Activated CD4-positive, alpha-beta T cell treated with anti-CD3 and anti-CD28 coated beads, Interleukin-10, Interleukin-2, amounts not matched to agents 100 ng/mL and 50 ng/mL, durations not matched to agents 16 hours and 8 hours (primary cell): ENCODE measurements around the gene CYP46A1.

Experiments
- DNase-seq: peaks from one replicate; pipeline ENCODE4 v3.0.0-alpha.2; 2020

CYP46A1 gene

DNA sequence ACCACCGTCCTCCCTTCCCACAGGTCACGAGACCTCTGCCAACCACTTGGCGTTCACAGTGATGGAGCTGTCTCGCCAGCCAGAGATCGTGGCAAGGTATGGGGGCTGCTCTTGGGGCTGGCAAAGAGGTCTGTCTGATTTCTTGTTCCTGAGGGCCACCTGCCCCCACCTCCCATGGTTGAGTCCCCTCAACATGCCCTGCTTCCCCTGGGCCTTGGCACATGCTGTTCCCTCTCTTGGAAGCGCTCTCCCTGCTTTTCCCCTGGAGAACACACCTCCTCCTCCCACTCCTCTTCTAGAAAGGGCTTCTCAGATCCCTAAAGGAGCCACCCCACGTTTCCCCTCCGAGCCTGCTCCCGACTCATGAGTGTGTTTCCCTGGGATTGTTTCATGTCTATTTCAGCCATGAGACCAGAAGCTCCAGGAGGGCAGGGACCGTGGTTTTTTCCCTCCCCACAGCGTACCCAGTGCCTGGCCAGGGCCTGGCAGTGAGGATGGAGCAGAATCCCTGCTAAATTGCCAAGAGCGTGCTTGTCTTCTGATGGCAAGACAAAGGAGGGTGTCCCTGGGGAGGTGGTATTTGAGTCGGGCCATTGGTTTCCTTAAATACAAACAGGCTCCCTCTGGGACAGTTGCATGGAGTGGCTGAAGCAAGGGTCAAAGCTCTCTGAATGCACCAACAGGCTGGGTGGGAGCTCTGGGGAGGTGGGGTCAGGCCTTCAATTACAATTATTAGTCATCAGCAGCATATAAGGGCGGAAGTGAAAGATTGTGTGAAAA is 34.1 kb downstream of the CYP46A1 start:
- no peak for DNase-seq

DNA sequence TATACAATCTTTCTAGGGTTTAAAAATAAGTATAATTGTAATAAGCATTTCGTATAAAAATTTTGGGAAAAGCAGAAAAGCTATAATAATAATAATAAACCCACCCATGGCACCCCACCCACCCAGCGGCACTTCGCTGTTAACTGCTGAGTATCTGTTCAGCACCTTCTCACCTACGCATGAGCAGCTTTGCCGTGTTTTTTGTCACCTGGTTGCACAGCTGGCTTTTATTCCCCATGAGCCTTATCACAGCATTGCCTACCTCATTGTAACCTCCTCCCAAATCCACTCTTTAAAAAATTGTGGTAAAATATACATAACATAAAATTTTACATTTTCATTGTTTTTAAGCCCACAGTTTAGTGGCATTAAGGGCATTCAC is 34.7 kb downstream of the CYP46A1 start:
- no peak for DNase-seq

DNA sequence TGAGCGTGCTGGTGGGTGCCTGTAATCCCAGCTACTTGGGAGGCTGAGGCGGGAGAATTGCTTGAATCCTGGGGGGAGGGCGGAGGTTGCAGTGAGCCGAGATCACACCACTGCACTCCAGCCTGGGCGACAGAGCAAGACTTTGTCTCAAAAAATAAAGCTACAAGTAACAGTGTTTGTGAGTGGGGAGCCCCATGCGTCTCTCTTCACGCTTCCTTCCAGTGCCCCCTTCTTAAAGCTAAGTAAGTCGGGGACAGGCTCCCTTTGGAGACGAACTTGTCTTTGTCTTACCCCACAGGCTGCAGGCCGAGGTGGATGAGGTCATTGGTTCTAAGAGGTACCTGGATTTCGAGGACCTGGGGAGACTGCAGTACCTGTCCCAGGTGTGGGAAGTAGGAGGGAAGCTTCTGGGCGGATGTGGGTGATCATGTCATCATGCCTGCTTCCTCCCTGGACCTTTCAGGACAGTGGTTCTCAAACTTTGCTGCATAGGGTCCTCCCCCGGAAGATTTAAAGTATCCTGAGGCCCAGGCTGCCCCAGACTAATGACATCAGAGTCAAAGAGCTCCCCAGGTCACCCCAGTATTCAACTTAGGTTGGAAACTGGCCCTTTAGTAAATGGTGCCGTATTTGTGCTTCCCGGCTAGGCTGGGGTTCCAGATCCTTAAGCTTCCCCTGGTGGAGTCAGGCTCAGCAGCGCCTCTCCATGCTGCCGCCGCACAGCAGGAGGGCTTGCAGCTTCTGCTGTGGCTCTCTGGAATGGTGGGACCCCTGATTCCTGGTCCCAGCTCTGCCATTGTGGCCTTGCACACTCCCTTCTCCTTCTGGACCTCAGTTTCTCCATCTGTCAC is 37.1 kb downstream of the CYP46A1 start:
- no peak for DNase-seq

DNA sequence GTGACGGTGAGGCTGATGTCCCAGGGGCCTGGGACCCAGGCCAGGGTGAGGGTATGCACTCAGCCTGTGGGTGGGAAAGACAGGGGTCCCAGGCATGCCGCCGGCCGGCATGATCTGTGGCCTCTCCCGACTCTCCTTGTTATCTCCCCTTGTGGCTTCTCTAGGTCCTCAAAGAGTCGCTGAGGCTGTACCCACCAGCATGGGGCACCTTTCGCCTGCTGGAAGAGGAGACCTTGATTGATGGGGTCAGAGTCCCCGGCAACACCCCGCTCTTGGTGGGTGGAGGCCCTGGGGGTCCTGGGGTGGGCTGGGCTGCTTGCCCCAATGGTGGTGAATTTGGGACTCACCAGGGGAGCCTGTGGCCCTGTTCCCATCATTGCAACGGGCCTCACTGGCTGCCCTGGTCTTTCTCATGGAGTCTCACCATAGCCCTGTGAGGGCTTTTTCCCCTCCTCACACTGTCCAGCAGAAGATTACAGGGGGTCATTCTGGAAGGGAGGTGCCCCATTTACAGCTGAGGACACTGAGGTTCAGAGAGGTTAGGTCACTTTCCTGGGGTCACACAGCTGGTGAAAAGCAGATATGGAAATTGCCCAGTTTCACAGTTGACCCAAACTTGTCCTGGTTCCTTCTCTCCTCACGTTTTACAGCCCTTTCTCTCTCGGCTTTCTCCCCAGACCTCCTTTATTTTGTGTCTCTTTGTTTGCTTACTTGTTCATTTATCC is 37.9 kb downstream of the CYP46A1 start:
- no peak for DNase-seq

DNA sequence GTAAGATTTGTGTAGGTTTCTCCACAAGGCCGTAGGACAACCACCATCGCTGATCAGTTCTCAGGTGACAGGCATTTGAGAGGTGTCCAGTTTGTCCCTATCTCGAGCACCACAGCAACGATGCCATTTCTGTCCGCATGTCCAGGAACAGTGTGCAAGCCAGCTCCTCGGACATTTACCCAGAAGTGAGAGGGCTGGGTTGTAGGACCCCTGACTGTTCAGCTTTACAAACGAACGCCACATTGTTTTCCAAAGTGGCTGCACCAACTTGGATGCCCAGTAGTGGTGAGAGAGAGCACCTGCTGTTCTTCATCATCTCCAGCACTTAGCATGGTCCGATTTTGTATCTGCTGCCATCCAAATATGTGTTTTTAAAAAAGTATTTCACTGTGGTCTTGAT is 38.6 kb downstream of the CYP46A1 start:
- no peak for DNase-seq

DNA sequence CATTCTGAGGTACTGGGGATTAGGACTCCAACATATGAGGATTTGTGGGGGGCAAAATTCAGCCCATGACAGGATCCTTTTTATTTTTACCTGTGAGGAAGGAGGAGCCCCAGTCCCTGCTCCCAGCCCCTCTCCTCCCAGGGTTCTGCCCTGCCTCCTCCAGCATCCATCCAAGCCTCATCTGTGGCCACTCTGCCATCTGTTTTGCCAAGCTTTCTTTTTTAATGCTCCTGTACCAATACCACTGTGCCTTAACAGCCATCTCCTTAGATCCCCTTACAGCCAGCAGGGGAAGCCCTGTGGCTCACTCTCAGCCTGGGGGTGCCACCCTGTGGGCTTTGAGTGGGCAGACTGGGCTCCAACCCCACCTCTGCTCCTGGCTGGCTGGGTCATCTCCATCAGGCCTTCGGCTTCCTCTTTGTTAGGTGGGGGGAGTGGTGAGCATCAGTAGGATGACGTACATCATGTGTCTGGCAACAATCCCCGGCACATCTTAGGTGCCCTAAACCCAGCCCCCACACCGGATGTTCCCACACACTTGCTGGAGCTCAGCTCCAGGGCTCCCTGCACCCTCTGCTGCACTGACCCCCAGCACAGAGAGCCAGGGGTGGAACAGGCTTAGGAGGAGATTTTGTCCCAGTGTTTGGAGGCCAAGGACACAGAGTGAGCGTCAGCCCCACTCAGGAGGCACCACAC is 40.2 kb downstream of the CYP46A1 start:
- DNase-seq, result no peak

DNA sequence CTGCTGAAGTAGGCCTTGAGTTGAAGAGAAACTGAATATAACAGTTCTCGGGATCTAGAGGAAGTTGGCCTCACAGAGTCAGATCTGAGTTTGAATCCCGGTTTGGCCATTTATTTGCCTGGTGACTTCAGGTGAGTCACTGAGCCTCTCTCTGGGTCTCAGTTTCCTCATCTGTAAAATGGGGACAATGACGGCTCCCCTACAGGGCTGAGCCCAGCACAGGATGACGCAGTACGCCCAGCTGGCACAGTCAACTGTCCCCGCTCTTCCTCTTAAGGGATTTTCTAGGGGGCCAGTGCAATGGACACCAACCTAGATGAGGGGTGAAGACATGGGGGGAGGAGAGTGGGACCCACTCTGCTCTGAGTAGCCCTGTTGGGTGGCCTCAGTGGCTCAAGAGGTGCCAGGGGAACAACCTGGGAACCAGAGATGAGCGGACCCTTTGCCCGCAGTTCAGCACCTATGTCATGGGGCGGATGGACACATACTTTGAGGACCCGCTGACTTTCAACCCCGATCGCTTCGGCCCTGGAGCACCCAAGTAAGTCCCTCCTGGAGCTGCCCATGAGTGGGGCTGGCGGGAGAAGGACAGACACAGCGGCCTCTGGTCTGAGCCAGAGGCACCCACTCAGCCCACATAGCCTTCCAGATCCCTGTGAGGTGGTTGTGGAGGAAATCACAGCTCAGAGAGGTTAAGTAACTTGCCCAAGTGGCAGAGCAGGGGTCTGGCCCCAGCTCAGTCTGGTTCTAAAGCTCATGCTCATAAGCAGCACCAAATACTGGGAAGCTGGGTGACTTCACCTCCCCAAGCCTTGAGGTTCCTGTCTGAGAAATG is 41.1 kb downstream of the CYP46A1 start:
- no peak for DNase-seq

DNA sequence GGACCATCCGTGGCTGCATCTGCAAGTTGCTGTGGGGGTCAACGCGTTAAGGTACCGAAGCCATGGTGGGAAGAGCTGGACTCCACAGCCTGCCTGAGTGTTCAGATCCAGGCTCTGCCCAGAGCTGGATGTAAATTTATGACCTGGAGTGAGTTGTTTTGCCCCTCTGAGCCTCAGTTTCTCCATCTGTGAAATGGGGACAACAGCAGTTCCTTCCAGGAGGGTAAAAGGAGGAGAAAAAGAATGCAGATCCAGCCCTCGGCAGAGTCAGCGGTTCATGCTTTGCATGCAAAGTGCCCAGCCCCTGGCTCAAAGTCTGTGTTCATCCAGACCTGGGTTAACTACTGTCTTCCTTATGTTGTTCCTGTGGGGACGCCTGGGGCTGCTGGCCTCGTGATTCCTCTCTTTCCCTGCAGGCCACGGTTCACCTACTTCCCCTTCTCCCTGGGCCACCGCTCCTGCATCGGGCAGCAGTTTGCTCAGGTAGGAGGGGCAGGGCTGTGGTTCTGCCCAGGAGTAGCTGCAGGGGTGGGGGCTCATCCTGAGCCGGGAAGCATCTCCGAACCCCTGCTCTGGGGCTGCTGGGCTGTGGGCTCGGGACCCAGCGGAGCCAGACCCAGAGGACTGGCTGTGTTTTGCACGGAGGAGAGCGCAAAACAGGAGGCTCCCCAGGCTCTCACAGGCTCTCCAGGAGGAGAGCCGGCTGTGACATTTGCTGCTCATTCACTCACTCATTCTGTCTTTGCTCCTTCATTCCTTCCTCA is 41.9 kb downstream of the CYP46A1 start:
- no peak for DNase-seq

DNA sequence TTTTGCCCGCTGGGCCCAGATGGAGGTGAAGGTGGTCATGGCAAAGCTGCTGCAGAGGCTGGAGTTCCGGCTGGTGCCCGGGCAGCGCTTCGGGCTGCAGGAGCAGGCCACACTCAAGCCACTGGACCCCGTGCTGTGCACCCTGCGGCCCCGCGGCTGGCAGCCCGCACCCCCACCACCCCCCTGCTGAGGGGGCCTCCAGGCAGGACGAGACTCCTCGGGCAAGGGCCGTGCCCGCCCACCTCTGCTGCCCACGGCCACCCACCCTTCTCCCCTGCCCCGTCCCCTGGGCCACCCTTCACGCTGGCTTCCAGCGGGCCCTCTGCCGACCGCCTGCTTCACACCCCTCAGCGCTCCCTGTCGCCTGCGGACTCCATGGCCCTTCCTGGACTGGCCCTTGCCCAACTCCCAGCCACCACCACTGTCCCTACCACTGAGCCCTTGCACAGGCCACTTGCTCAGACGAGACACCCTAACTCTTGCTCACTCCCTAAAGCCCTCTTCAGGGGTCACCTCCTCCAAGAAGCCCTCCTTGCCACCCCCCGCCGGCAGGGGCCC is 42.5 kb downstream of the CYP46A1 start:
- DNase-seq, result no peak

DNA sequence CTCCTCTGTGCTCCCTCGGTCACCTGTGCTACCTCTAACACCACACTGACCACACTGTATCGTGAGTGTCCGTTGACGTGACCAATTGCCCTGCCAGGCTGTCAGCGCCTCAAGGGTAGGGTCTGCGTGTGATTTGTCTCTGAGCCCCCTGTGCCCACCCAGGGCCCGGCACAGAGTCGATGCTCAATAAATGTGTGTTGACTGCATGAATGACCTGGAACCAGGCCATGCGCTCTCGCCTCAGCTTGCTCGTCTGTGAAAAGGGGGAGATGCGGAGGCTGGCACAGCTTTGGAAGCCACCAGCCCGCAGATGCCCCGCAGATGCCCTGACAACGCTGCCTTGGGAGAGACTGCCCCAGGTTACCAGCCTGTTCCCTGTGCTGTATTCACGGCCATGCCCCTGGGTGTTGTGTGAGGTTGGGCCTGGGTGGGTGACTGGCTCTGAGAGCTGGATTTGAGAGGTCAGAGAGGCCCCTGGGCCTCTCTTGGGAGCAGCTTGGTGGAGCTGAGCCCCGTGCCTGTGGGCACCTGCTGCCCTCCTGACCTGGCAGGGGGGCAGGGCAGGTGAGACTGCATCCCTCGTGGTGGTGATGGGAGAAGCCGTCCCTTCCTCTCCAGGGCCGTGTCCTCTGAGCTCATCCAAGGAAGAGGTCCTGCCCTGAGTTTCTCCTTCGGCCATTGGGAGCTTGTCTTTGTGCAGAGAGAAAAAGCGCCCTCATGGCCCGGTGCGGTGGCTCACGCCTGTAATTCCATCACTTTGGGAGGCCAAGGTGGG is 43.2 kb downstream of the CYP46A1 start:
- DNase-seq, result no peak

DNA sequence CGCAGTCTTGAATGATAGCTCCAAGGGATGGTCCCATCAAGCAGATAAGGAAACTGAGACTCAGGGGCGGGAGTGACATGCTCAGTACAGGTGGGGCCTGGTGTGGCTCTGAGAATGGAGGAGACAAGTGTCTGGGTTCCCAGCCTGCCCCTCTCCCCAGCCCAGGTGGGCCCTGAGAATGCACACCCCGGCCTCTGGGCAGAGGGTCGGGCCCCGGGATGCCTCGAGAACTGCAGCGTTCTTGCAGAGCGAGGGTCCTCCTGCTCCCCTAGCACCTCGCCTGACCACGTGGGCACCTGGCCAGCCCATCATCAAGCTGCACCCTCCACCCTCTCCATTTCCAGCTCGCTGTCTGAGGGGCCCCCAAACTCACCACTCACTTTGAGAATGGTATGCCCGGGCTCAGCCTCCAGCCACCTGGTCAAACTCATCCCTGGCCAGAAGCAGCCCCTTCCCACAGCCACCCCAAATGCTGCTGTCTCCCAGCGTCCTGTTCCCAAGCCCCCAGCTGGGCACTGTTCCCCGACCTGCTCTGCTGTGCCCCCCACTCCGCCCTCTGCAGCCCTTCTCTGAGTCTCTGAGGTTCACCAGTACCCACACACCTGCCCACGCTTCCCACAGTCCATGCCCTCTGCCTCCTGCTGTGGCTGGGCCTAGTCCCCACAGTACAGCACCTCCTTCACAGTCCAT is 44.3 kb downstream of the CYP46A1 start:
- DNase-seq, result no peak

DNA sequence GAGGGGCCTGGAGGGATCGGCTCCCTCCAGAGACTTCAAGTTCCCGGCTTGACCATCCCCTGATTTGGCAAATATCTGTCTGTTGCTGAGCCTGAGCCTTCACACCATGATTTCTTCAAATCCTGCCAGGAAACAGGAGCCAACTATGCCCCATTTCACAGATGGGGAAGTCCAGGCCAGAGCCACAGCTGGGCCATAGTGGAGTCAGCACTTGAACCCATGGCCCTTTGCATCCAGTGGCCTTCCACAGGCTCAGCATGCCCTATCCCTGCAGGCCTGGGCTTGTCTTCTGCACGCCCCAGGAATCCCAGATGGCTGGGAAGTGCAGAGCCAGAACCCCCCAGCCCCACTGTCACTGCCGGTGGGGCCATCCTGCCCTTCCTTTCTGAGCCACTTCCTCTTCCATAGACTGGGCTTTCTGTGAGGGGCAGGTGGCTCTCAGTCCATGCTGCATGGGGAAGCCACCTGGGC is 44.9 kb downstream of the CYP46A1 start:
- DNase-seq, result no peak

DNA sequence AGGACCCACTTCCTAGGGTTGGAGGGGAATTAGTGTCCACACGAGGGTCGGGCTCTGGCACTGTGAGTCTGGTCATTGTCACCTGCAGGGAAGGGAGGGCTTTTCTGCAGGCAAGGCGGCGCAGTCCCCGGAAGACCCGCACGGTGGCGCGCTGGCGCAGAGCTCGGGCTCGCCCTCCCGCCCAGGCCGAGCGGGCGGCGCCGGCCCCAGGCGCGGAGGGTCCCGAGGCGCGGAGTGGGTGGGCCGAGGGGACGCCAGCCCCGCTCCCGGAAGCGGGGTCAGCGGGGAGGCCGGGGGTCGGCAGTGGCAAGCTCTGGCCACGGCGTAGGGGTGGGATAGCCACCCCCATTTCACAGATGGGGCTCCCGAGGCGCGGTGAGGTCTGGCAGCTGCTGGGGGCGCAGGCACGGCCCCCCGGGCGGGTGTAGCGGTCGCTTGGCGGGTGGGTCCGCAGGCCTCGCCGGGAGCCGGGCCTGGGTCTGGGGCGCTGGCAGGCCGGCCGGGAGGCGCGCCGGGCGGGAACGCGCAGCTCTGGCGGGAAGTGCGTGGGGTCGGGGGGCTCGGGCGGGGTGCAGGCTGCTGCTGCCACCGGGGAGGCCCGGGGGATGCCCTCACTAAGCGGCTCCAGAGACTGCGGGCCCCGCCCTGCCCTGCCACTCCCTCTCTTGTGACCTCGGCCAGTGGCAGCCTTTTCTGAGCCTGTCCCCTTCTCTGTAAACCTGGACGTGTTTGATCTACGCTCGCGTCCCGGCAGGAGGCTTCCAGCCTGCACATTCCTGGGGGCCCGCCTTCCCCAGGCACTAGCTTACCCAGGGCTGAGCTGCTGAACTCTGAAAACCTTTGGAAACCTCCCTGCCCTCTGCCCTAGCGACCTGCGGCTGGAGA is 46.1 kb downstream of the CYP46A1 start:
- DNase-seq, result peak; percentile 72

DNA sequence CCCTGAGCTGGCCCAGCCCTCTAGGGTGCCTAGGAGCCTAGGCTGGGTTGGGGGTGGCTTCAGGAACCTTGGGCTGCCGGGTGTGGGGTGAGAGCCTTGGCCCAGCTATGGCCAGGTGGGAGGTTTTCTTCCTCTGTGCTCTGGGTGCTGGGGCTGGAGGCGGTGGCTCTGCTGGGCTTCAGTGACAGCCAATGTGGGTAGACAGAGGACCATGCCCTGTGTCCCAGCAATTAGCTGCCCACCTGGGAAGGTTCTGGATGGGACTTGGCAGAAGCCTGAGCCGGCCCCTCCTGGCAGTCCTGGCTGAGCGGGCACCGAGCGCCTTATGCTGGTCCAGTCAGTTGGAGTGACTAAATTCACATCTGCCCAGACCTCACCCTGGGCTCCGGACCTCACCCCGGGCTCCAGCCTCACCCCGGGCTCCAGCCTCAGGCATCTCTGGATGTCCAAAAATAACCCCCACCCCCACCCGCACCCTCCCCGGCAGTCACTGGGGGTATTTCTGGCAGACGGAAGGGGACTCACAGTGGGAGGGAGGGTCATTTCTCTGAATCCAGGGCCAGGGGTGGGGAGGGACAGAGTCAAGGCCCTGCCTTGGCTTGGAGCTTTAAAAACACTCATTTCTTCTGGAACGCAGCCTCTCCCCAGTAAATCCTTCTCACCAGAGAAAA is 46.9 kb downstream of the CYP46A1 start:
- DNase-seq, result no peak

DNA sequence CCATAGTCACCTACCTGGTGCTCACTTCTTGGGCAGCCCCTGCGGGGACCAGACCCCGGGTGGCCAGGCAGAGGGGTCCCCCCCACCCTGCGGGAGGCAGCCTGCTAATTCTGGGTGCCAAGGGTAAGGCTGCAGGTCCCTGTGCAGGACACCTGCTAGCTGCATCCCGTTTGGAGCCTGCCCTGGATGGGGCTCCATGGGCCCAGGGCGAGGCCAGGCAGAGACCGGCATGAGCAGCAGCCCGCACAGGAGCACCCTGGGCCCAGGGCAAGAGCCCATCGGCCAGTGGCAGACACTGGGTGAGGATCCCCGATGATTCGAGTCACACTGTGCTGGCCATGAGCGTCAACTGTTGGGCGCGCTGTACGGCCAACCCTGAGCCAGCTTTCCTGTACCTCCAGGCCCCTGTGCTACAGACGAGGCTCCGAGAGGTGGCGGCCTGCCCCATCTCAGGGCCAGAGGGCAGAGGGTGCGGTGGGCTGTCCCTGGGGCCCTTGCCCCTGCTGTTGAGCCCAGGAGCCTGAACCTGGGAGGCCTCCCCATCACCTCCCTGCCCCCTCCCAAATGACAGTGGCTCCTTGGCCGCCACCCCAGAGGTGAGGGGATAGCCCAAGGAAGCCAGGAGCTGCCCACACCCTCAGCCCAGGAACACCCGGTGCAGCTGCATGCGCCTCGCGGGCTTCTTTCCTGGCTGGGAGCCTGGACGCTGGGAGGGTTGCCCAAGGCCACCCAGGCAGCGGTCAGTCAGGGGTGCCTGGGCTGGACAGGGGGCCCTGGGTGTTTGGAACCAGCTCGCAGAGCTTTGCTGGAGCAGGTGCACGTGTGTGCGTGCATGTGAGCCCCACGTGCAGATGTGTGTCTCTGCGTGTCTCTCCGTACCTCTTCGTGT is 47.7 kb downstream of the CYP46A1 start:
- no peak for DNase-seq

DNA sequence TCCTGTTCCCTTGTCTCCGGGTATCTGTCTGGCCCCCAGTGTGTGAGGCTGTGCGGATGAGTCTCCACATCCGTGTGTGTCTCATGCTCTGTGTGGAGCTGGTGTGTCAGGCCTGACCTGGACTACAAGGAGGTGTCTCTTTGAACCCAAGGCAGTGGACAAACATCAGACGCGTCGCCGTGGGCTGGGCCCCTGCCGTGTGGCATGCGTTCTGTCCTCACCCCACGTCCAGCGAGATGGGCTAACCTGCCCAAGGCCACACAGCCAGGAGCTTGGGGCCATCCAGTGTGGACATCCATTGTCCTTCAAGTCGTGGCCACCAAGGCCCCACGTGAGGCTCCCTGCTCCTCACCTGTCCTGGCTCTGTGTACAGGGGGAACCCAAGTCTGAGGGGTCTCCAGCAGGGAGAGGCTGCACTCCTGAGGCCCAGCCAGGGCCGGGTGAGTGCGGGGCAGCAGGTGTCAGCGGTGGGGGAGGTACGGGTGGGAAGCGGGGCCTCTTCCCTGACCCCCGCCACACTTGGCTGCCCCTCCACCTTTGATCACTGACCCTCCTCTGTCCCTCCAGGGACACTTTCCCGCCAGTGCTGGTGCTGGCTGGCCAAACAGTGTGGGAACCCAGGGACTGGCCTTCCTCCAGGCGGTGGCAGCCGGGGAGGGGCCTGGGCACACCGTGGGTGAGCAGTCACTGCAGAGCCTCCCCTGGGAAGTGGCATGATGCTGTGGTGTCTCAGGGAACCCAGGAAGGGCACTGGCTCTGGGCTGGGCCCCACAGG is 48.5 kb downstream of the CYP46A1 start:
- DNase-seq, result no peak
